Colonic mucosa (tissue), 4 donors: Measurements from ENCODE around the gene CST3. TPM values are rescaled to one million over a fixed set of nuclear protein-coding genes. Genes with fewer than 3 reads are reported as not detected.

Experiments
- DNase-seq: peaks from one replicate; pipeline ENCODE4 v3.0.0-alpha.2; 2020
- H3K27ac ChIP-seq: fragments of 200-600 bp; one replicate; pipeline ENCODE4 v1.8.0; 2021
- H3K27me3 ChIP-seq: fragments of 200-600 bp; one replicate; pipeline ENCODE4 v1.8.0; 2021
- H3K36me3 ChIP-seq: fragments of 200-600 bp; one replicate; pipeline ENCODE4 v1.8.0; 2021
- H3K4me1 ChIP-seq: fragments of 200-600 bp; one replicate; pipeline ENCODE4 v1.8.0; 2021; ENCODE audit warnings: mild to moderate bottlenecking
- H3K4me3 ChIP-seq: fragments of 200-600 bp; one replicate; pipeline ENCODE4 v1.8.0; 2021
- H3K9ac ChIP-seq, 2 donors: one replicate each; pipeline ENCODE4 v1.7.0; 2013; ENCODE audit warnings: control low read depth in 2 of 2, low read depth in 2 of 2, low read length in 2 of 2
- H3K9me3 ChIP-seq: fragments of 200-600 bp; one replicate; pipeline ENCODE4 v1.8.0; 2021
- intact Hi-C: fragments of 100-400 bp; cut with DNase I; formaldehyde crosslinking; loops from one replicate; pipeline ENCODE4 v1.14.1; 2022
- total RNA-seq, 2 donors: library from RNA; stranded (reverse); fragmentation: NEBNext Ultra II Directional in 1 of 2; extraction: Animal tissue kit (Norgen Biotek cat#: 25700) in 1 of 2; gene quantifications; one replicate each; pipeline ENCODE4 v1.2.1, GENCODE V29; 2021
- TF ChIP-seq, protein P1 (sequence below): fragments of 200-600 bp; IDR thresholded peaks from one replicate; pipeline ENCODE4 v1.8.0; 2022; ENCODE audit warnings: antibody characterized with exemption, mild to moderate bottlenecking
- donor health status: healthy.
- donor health status: DM: no; HTN: no; CAD: no.
- donor health status: DM: no; HTN: no; CAD: no.

CST3 gene
- total RNA-seq, 2 donors from 2014 or later: 606 to 666 TPM

DNA sequence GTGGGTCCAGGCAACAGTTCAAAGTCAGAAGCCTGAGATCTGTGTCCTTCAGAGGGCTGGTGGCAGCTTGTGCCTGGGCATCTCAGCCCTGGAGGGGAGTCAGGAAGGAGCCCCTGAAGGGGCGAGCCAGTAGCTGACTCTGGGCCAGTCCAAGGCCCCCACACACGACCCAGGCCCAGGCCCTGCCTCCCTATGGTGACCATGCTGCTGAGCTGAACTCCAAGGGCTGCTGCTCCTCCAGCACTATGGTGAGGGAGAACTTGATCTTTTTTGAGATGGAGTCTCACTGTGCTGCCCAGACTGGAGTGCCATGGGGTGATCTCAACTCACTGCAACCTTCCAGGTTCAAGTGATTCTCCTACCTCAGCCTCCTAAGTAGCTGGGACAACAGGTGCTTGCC lies 15.2 kb upstream of the CST3 start:
- no peak for DNase-seq
- Histone ChIP-seq H3K27me3 (no peaks in the 10 kb centered on the region), H3K9me3 (no peaks in the 10 kb centered on the region), H3K4me3 (no peak overlapping the region), H3K36me3 (no peaks in the 10 kb centered on the region), H3K4me1 (no peaks in the 10 kb centered on the region), H3K27ac (no peak overlapping the region), H3K9ac (no peak overlapping the region)
- TF ChIP-seq, protein P1, sequence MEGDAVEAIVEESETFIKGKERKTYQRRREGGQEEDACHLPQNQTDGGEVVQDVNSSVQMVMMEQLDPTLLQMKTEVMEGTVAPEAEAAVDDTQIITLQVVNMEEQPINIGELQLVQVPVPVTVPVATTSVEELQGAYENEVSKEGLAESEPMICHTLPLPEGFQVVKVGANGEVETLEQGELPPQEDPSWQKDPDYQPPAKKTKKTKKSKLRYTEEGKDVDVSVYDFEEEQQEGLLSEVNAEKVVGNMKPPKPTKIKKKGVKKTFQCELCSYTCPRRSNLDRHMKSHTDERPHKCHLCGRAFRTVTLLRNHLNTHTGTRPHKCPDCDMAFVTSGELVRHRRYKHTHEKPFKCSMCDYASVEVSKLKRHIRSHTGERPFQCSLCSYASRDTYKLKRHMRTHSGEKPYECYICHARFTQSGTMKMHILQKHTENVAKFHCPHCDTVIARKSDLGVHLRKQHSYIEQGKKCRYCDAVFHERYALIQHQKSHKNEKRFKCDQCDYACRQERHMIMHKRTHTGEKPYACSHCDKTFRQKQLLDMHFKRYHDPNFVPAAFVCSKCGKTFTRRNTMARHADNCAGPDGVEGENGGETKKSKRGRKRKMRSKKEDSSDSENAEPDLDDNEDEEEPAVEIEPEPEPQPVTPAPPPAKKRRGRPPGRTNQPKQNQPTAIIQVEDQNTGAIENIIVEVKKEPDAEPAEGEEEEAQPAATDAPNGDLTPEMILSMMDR: no peak
- intact Hi-C loops: no loop called here

DNA sequence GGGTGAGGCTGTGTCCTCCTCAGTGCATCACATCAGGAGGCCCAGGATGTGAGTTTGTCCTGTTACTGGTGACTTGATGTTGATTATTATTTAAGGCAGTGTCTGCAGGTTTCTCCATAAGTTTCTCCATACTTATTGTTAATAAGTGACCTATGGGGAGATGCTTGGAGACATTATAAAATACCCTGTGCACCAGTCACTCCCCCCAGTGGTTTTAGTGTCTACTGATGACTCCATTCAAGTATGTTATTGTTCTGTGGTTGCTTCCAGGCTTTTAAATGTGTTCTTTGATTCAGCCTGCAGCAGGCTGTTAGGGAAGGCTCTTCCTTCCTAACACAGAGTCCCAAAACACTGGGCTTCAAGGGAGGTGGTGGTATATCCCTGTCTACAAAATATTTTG lies 14.6 kb upstream of the CST3 start:
- Histone ChIP-seq H3K27ac (no peak overlapping the region), H3K4me1 (no peaks in the 10 kb centered on the region), H3K36me3 (no peaks in the 10 kb centered on the region), H3K9ac (no peak overlapping the region), H3K9me3 (no peaks in the 10 kb centered on the region), H3K27me3 (no peaks in the 10 kb centered on the region), H3K4me3 (no peak overlapping the region)
- no peak for DNase-seq
- intact Hi-C loops: no loop called here
- TF ChIP-seq, protein P1: no peak

DNA sequence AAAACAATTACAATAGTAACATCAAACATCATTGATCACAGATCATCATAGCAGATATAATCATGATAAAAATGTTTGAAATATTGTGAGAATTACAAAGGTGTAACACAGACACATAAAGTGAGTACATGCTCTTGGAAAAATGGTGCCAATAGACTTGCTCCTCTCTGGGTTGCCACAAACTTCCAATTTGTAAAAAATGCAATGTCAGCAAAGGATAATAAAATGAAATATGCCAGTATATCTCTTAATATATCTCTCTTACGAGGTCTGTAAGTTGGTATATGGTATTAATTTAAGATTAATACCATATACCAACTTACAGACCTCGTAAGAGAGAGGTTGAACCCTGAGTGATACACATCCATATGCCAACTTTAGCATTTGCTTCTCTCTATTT lies 13.4 kb upstream of the CST3 start:
- no peak for DNase-seq
- H3K36me3 ChIP-seq: no peaks in the 10 kb centered on the region
- intact Hi-C loops: no loop called here
- no peaks in the 10 kb centered on the region for H3K9me3 ChIP-seq
- no peak overlapping the region for H3K9ac ChIP-seq
- TF ChIP-seq, protein P1: no peak
- no peak overlapping the region for H3K4me3 ChIP-seq
- H3K27me3 ChIP-seq: no peaks in the 10 kb centered on the region
- H3K27ac ChIP-seq: no peak overlapping the region
- no peaks in the 10 kb centered on the region for H3K4me1 ChIP-seq

DNA sequence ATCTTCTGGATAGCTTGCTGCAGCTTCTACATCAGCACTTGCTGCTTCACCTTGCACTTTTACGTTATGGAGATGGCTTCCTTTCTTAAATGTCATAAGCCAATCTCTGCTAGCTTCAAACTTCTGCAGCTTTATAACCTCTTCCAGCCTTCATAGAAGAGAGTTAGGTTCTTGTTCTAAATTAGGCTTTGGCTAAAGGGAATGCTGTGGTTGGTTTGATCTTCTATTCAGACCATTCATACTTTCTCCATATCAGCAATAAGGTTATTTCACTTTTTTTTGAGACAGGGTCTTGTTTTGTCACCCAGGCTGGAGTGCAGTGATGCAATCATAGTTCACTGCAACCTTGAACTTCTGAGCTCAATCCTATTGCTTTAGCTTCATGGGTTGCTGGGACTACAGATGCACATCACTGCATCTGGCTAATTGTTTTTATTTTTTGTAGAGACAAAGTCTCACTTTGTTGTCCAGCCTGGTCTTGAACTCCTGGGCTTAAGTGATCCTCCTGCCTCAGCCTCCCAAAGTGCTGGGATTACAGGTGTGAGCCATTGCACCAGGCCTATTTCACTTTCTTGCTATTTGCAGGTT lies 12.2 kb upstream of the CST3 start:
- H3K27me3 ChIP-seq: no peaks in the 10 kb centered on the region
- TF ChIP-seq, protein P1: no peak
- H3K9ac ChIP-seq: no peak overlapping the region
- intact Hi-C loops: no loop called here
- no peak overlapping the region for H3K4me3 ChIP-seq
- no peaks in the 10 kb centered on the region for H3K36me3 ChIP-seq
- H3K4me1 ChIP-seq: no peaks in the 10 kb centered on the region
- DNase-seq: no peak
- H3K27ac ChIP-seq: no peak overlapping the region
- H3K9me3 ChIP-seq: no peaks in the 10 kb centered on the region

DNA sequence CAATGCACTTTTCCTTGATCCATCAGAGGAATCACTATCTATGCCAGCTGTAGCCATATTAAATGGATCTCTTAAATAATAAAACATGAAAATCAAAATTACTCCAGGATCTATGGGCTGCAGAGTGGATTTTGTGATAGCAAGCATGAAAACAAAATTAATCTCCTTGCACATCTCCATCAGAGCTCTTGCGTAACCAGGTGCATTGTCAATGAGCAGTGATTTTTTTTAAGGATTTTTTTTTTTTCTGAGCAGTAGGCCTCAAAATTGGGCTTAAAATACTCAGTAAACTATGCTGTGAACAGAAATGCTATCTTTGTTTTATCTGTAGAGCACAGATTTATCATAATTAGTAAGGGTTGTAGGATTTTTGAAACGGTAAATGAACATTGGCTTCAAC lies 11.5 kb upstream of the CST3 start:
- H3K4me3 ChIP-seq: no peak overlapping the region
- no peaks in the 10 kb centered on the region for H3K9me3 ChIP-seq
- intact Hi-C loops: no loop called here
- no peaks in the 10 kb centered on the region for H3K4me1 ChIP-seq
- no peaks in the 10 kb centered on the region for H3K27me3 ChIP-seq
- DNase-seq: no peak
- TF ChIP-seq, protein P1: no peak
- no peak overlapping the region for H3K9ac ChIP-seq
- no peak overlapping the region for H3K27ac ChIP-seq
- H3K36me3 ChIP-seq: no peaks in the 10 kb centered on the region

DNA sequence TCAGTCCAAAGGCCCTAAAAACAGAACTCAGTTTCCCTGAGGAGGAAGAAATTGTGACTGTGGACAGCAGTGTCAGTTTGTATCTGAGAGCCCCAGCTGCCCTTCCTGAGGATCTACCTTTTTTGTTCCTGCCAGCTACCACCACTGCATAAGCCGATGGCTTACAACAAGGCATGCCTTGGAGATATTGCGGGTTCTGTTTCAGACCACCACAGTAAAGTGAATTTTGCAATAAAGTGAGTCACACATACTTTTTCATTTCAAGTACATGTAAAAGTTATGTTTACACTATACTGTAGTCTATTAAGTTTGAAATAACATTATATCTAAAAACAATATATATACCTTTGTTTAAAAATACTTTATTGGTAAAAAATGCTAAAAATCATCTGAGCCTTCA lies 9.6 kb upstream of the CST3 start:
- no peaks in the 10 kb centered on the region for H3K4me1 ChIP-seq
- H3K27me3 ChIP-seq: no peaks in the 10 kb centered on the region
- no peak overlapping the region for H3K4me3 ChIP-seq
- TF ChIP-seq, protein P1: no peak
- H3K9ac ChIP-seq: no peak overlapping the region
- no peak overlapping the region for H3K27ac ChIP-seq
- no peak for DNase-seq
- no peaks in the 10 kb centered on the region for H3K36me3 ChIP-seq
- no peaks in the 10 kb centered on the region for H3K9me3 ChIP-seq
- intact Hi-C loops: no loop called here
